K562 (cell line): ENCODE results near the gene UCHL5. TPM values are rescaled to one million over a fixed set of nuclear protein-coding genes. Genes with fewer than 3 reads are reported as not detected.
A peak's percentile ranks its signal among the peaks of the same experiment; 100 is the strongest.

ENCODE experiments used
- ATAC-seq: fragments of 200-7000 bp; cut with Tn5 transposase; 3 replicates; pipeline ENCODE4 v1.9.1; 2020; ENCODE audit warnings: moderate library complexity
- BruUV-seq: library from RNA; stranded (reverse); fragments of 400-500 nt; replicated peaks from 2 replicates; lab custom pipeline; 2021; lab: Mats Ljungman, UMichigan
- CTCF ChIA-PET: fragments of 300-600 bp; formaldehyde crosslinking; extraction: SDS; loops from one replicate; lab custom pipeline; 2021; ENCODE audit warnings: low intra/inter-chr PET ratio; lab: Yijun Ruan, JAX
- POLR2A ChIA-PET: fragments of 300-600, 350-650 bp; sonication (Branson Sonifier 250); formaldehyde crosslinking; extraction: SDS; loops from one replicate; lab custom pipeline; 2021; ENCODE audit warnings: antibody characterized with exemption, inconsistent platforms; lab: Yijun Ruan, JAX
- DNase-seq, 4 experiments: peaks; one replicate each; pipeline versions ENCODE4 v3.0.0 to v3.0.0-alpha.2; 2011 to 2018; ENCODE audit warnings: low spot score in 3 of 4, mixed read lengths in 3 of 4; ENCODE audit errors: extremely low read depth in 1 of 4
- FAIRE-seq: peaks from 2 replicates; lab custom pipeline; 2011; peaks lifted over from hg19 to GRCh38; lab: Jason Lieb, UNC
- H2AFZ ChIP-seq: 2 replicates; pipeline ENCODE4 v1.6.0; 2011; ENCODE audit warnings: low read depth, low read length, control low read depth, inconsistent platforms
- H3K27ac ChIP-seq: fragments of 200-600 bp; 3 replicates; pipeline ENCODE4 v1.8.0; 2011; ENCODE audit warnings: low read depth, mild to moderate bottlenecking, control low read depth, inconsistent platforms, low read length, moderate library complexity, mixed read lengths; ENCODE audit errors: extremely low read depth
- H3K27me3 ChIP-seq, 2 experiments: fragments of 300-600 bp in 1 of 2; 2 replicates in 1 of 2; 3 replicates in 1 of 2; pipeline versions ENCODE4 v1.6.0 to v1.8.0; 2011; ENCODE audit warnings: inconsistent platforms in 2 of 2, low read length in 2 of 2, mild to moderate bottlenecking in 1 of 2, mixed read lengths in 1 of 2, moderate library complexity in 1 of 2; ENCODE audit not compliant: control insufficient read depth in 2 of 2, insufficient read depth in 2 of 2
- H3K36me3 ChIP-seq: fragments of 300-600 bp; 3 replicates; pipeline ENCODE4 v1.8.0; 2011; ENCODE audit warnings: mild to moderate bottlenecking, low read length, inconsistent platforms; ENCODE audit not compliant: control insufficient read depth, insufficient read depth
- H3K4me1 ChIP-seq, 2 experiments: fragments of 200-600 bp in 1 of 2; replicated peaks in 1 of 2; 2 replicates in 1 of 2; 3 replicates in 1 of 2; pipeline versions ENCODE4 v1.5.1 to v1.8.0; 2011; ENCODE audit warnings: inconsistent platforms in 2 of 2, low read length in 2 of 2, mild to moderate bottlenecking in 1 of 2, mixed read lengths in 1 of 2, moderate library complexity in 1 of 2; ENCODE audit not compliant: control insufficient read depth in 2 of 2, insufficient read depth in 2 of 2
- H3K4me2 ChIP-seq: 2 replicates; pipeline ENCODE4 v1.6.1; 2011; ENCODE audit warnings: low read length, control low read depth, inconsistent platforms, mixed read lengths; ENCODE audit not compliant: insufficient read depth
- H3K4me3 ChIP-seq: fragments of 200-600 bp; sonication (generic), shearing (Covaris generic); 2 replicates; pipeline ENCODE4 v1.5.1; 2016; ENCODE audit warnings: control low read depth, inconsistent platforms
- H3K79me2 ChIP-seq: fragments of 200-600 bp; 3 replicates; pipeline ENCODE4 v1.8.0; 2011; ENCODE audit warnings: low read length, inconsistent platforms; ENCODE audit not compliant: control insufficient read depth, insufficient read depth
- H3K9ac ChIP-seq, 2 experiments: 2 replicates each; pipeline versions ENCODE4 v1.6.0 to v1.6.1; 2011; ENCODE audit warnings: low read depth in 2 of 2, low read length in 2 of 2, control low read depth in 1 of 2, inconsistent platforms in 1 of 2, mild to moderate bottlenecking in 1 of 2, mixed read lengths in 1 of 2; ENCODE audit not compliant: insufficient read depth in 1 of 2
- H3K9me1 ChIP-seq: one replicate; pipeline ENCODE4 v1.6.0; 2011; ENCODE audit warnings: inconsistent platforms, mild to moderate bottlenecking, low read length, moderate library complexity; ENCODE audit not compliant: control insufficient read depth, insufficient read depth
- H3K9me3 ChIP-seq: replicated peaks from 2 replicates; pipeline ENCODE4 v1.5.1; 2011; ENCODE audit warnings: low read depth, low read length, inconsistent platforms; ENCODE audit not compliant: control insufficient read depth, insufficient read depth
- H4K20me1 ChIP-seq: replicated peaks from 2 replicates; pipeline ENCODE4 v1.6.1; 2011; ENCODE audit warnings: low read length, inconsistent platforms, mixed read lengths; ENCODE audit not compliant: control insufficient read depth, insufficient read depth
- ARID2 ChIP-seq: fragments of 450-650 bp; IDR thresholded peaks from 2 replicates; pipeline ENCODE4 v1.6.1; 2017; ENCODE audit warnings: antibody characterized with exemption, mild to moderate bottlenecking
- ATF1 ChIP-seq, 2 experiments: fragments of 450-650 bp in 1 of 2; IDR thresholded peaks; 2 replicates each; pipeline ENCODE4 v1.6.1; 2016; ENCODE audit warnings: missing compliant biosample characterization in 1 of 2, missing genetic modification characterization in 1 of 2
- BRCA1 ChIP-seq, 2 experiments: fragments of 450-650 bp in 1 of 2; sonication (generic) in 1 of 2; formaldehyde crosslinking in 1 of 2; IDR thresholded peaks; 2 replicates each; pipeline versions ENCODE4 v1.5.0 to v1.6.1; 2017 to 2020; ENCODE audit warnings: mild to moderate bottlenecking in 1 of 2, missing genetic modification reagents in 1 of 2
- C11orf30 ChIP-seq: fragments of 450-650 bp; IDR thresholded peaks from 2 replicates; pipeline ENCODE4 v1.6.1; 2016; ENCODE audit warnings: low read depth, mild to moderate bottlenecking
- CREM ChIP-seq: IDR thresholded peaks from 2 replicates; pipeline ENCODE4 v1.6.1; 2014; ENCODE audit warnings: antibody characterized with exemption, low read depth
- ELF4 ChIP-seq: fragments of 450-650 bp; formaldehyde crosslinking; IDR thresholded peaks from 2 replicates; pipeline ENCODE4 v1.4.0; 2022; ENCODE audit warnings: missing genetic modification characterization
- HDGF ChIP-seq: fragments of 450-650 bp; IDR thresholded peaks from 2 replicates; pipeline ENCODE4 v1.6.1; 2016
- HLTF ChIP-seq: fragments of 450-650 bp; IDR thresholded peaks from 2 replicates; pipeline ENCODE4 v1.6.1; 2016
- HNRNPH1 ChIP-seq: fragments of 200-400 bp; formaldehyde crosslinking; optimal IDR thresholded peaks from 2 replicates; pipeline ENCODE3; 2017; ENCODE audit warnings: low read depth, mild to moderate bottlenecking, low read length, moderate library complexity
- HOXB6 ChIP-seq: fragments of 250-450 bp; sonication (Bioruptor Pico); IDR thresholded peaks from 2 replicates; pipeline ENCODE4 v1.5.1; 2022; ENCODE audit warnings: mild to moderate bottlenecking, borderline replicate concordance
- NCOA2 ChIP-seq, 2 experiments: fragments of 450-650 bp; IDR thresholded peaks; 2 replicates each; pipeline ENCODE4 v1.6.1; 2018; ENCODE audit warnings: mild to moderate bottlenecking in 2 of 2, moderate library complexity in 1 of 2; ENCODE audit not compliant: partially characterized antibody in 2 of 2
- PHF20 ChIP-seq: fragments of 450-650 bp; IDR thresholded peaks from 2 replicates; pipeline ENCODE4 v1.6.1; 2018; ENCODE audit not compliant: partially characterized antibody
- PRMT5 ChIP-seq: sonication (generic); formaldehyde crosslinking; IDR thresholded peaks from 2 replicates; pipeline ENCODE4 v1.5.0; 2020; ENCODE audit warnings: missing genetic modification reagents
- PRPF4 ChIP-seq: fragments of 200-400 bp; formaldehyde crosslinking; IDR thresholded peaks from one replicate; pipeline ENCODE4 v1.6.1; 2017; ENCODE audit warnings: low read length, low read depth, mild to moderate bottlenecking; ENCODE audit not compliant: insufficient read depth, poor library complexity, severe bottlenecking
- SIRT6 ChIP-seq: IDR thresholded peaks from one replicate; pipeline ENCODE4 v1.6.1; 2012; ENCODE audit warnings: low read depth, mild to moderate bottlenecking, control low read depth, inconsistent platforms, low read length, moderate library complexity
- ZNF274 ChIP-seq: IDR thresholded peaks from 2 replicates; pipeline ENCODE4 v1.6.1; 2011; ENCODE audit warnings: low read depth, mild to moderate bottlenecking, low read length, moderate library complexity, borderline replicate concordance
- ZNF584 ChIP-seq: fragments of 200-800 bp; sonication (Bioruptor generic); IDR thresholded peaks from 2 replicates; pipeline ENCODE4 v1.6.1; 2016; ENCODE audit warnings: low read depth, mild to moderate bottlenecking, missing genetic modification characterization, missing compliant biosample characterization
- ZNF766 ChIP-seq: fragments of 200-800 bp; sonication (Bioruptor generic); conservative IDR thresholded peaks from 2 replicates; pipeline ENCODE4 v1.6.1; 2016; ENCODE audit warnings: missing genetic modification characterization, missing compliant biosample characterization
- in situ Hi-C: fragments of 300-500 bp; cut with MboI; formaldehyde crosslinking; loops from 4 replicates; pipeline ENCODE4 v1.15.0; 2018; ENCODE audit warnings: inconsistent platforms, mixed read lengths
- intact Hi-C: fragments of 100-400 bp; cut with micrococcal nuclease; formaldehyde crosslinking; loops from 2 replicates; pipeline ENCODE4 v1.14.2; 2022
- polyA plus RNA-seq, 8 experiments: library from polyadenylated mRNA; depleted of rRNA in 4 of 8; stranded (reverse) in 5 of 8; unstranded in 3 of 8; fragments of >200 nt; fragmentation: Nextera tagmentation in 2 of 8; fragmentation: Illumina TruSeq in 1 of 8; extraction: Ambion mirVana in 2 of 8; extraction: Trizol in 1 of 8; gene quantifications; 2 replicates each; pipeline versions ENCODE4 v1.2.1 to v1.2.3, GENCODE V29; 2011 to 2014; ENCODE audit warnings: inconsistent platforms in 1 of 8, missing spikeins in 1 of 8
- total RNA-seq, 7 experiments: library from RNA; depleted of rRNA in 6 of 7; stranded (reverse); fragments of >200 nt in 6 of 7; fragmentation: Illumina TruSeq in 2 of 7; extraction: Trizol in 2 of 7; gene quantifications; 2 replicates each; pipeline versions ENCODE4 v1.2.1 to v1.2.3, GENCODE V29; 2011 to 2021; ENCODE audit warnings: low replicate concordance in 1 of 7
- TF ChIP-seq, protein P1 (sequence below): fragments of 450-650 bp; formaldehyde crosslinking; IDR thresholded peaks from 2 replicates; pipeline ENCODE4 v1.4.0; 2022; ENCODE audit warnings: missing genetic modification characterization
- TF ChIP-seq, protein P2 (sequence below): fragments of 250-450 bp; sonication (Bioruptor Pico); IDR thresholded peaks from 2 replicates; pipeline ENCODE4 v1.8.0; 2022; ENCODE audit warnings: inconsistent platforms, mild to moderate bottlenecking, moderate library complexity, borderline replicate concordance
- TF ChIP-seq, protein P3 (sequence below), 2 experiments: fragments of 450-650 bp; IDR thresholded peaks; 2 replicates each; pipeline ENCODE4 v1.6.1; 2016

Gene UCHL5
- total and polyA plus RNA-seq, 9 of the 15 experiments (the other 6 are each of a cell fraction or from before 2014, with no cell fraction given), result 61.0 to 206 (median 122) TPM

DNA sequence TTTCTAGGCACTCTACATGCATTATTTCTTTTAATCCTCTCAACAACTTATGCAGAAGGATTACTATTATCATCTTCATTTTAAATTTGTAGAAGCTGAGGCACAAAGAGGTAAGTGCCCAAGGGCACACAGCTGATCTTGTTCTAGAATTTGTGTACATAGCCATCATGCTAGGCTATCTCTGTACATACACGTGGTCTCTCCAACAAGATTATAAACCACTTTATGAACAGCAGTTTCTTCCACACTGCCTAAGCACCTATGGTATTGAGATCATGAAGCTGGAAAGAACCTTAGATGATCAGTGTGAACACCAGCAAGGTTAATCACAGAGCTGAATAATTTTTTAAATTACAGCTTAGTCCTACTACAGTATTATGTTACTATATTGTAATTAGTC, 28.9 kb downstream of the UCHL5 start (continued):
- TF ChIP-seq ZNF274 (no peak), ZNF766 (CRISPR knock-in tag) (no peak), HDGF (no peak), ATF1 (CRISPR knock-in tag; IDR thresholded peaks at IDR 0.05) (no peak), ATF1 (tag; IDR thresholded peaks at IDR 0.05) (no peak), CREM (no peak), PHF20 (no peak), SIRT6 (no peak), C11orf30 (no peak), ARID2 (no peak)

DNA sequence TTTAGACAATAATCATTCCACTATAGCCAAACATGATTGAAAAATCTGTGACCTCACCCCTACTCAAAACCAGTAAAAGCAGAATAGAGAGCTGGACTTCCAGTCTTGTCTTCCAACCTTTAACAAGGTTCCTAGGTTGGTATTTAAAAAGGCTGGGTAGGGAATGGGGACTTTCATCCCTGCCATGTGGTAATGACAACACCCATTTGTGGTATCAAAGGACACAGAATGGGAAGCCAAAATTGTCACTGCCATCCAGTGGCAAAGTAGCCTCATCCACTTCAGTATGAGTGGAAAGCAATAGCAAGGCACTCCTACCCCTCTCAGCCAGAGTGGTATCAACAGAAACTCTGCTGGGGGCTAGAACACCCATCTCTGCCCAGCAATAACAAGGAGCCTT, 33.9 kb downstream of the UCHL5 start:
- H3K4me2 ChIP-seq, result no peak overlapping the region
- POLR2A ChIA-PET, result interaction anchor here (0.8 to 0.9 kb wide), 2 partner anchors 17 to 218 kb away, joined by 3 read pairs; no protein-coding TSS in a partner anchor
- H3K27me3 ChIP-seq, result no peaks in the 10 kb centered on the region
- no peak overlapping the region for H3K9ac ChIP-seq
- DNase-seq, result no peak
- H3K9me1 ChIP-seq, result no peaks in the 10 kb centered on the region
- FAIRE-seq, result no peak
- peaks cover 18% of the 10 kb centered on the region for H3K79me2 ChIP-seq
- H3K4me1 ChIP-seq, result no peaks in the 10 kb centered on the region
- CTCF ChIA-PET, result no interaction called here
- H3K27ac ChIP-seq, result no peak overlapping the region
- H2AFZ ChIP-seq, result no peak overlapping the region
- no TSS peak for BruUV-seq
- no peaks in the 10 kb centered on the region for H4K20me1 ChIP-seq
- intact Hi-C loops, result no loop called here
- in situ Hi-C loops, result no loop called here
- ATAC-seq, result peak; percentile 35
- no peak overlapping the region for H3K4me3 ChIP-seq
- no peaks in the 10 kb centered on the region for H3K9me3 ChIP-seq
- H3K36me3 ChIP-seq, result peaks cover 91% of the 10 kb centered on the region
- TF ChIP-seq HOXB6 (CRISPR knock-in tag) (no peak), ZNF766 (CRISPR knock-in tag) (no peak), ZNF584 (no peak), ELF4 (no peak), HLTF (no peak), HNRNPH1 (no peak), NCOA2 (IDR thresholded peaks at IDR 0.05; ENCODE audit: partially characterized antibody in 2 of 2) (no peak), PRMT5 (CRISPR knock-in tag) (no peak), PRPF4 (no peak), BRCA1 (IDR thresholded peaks at IDR 0.05) (no peak), BRCA1 (CRISPR knock-in tag; IDR thresholded peaks at IDR 0.05) (no peak)
- TF ChIP-seq, protein P1, sequence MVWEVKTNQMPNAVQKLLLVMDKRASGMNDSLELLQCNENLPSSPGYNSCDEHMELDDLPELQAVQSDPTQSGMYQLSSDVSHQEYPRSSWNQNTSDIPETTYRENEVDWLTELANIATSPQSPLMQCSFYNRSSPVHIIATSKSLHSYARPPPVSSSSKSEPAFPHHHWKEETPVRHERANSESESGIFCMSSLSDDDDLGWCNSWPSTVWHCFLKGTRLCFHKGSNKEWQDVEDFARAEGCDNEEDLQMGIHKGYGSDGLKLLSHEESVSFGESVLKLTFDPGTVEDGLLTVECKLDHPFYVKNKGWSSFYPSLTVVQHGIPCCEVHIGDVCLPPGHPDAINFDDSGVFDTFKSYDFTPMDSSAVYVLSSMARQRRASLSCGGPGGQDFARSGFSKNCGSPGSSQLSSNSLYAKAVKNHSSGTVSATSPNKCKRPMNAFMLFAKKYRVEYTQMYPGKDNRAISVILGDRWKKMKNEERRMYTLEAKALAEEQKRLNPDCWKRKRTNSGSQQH (CRISPR knock-in tag), result no peak
- TF ChIP-seq, protein P2, sequence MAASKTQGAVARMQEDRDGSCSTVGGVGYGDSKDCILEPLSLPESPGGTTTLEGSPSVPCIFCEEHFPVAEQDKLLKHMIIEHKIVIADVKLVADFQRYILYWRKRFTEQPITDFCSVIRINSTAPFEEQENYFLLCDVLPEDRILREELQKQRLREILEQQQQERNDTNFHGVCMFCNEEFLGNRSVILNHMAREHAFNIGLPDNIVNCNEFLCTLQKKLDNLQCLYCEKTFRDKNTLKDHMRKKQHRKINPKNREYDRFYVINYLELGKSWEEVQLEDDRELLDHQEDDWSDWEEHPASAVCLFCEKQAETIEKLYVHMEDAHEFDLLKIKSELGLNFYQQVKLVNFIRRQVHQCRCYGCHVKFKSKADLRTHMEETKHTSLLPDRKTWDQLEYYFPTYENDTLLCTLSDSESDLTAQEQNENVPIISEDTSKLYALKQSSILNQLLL (CRISPR knock-in tag), result no peak
- TF ChIP-seq, protein P3, sequence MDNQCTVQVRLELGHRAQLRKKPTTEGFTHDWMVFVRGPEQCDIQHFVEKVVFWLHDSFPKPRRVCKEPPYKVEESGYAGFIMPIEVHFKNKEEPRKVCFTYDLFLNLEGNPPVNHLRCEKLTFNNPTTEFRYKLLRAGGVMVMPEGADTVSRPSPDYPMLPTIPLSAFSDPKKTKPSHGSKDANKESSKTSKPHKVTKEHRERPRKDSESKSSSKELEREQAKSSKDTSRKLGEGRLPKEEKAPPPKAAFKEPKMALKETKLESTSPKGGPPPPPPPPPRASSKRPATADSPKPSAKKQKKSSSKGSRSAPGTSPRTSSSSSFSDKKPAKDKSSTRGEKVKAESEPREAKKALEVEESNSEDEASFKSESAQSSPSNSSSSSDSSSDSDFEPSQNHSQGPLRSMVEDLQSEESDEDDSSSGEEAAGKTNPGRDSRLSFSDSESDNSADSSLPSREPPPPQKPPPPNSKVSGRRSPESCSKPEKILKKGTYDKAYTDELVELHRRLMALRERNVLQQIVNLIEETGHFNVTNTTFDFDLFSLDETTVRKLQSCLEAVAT (IDR thresholded peaks at IDR 0.05), result no peak
